HEK293 (cell line): ENCODE results near the gene GNG4.

ENCODE experiments used
- CTCF ChIA-PET: fragments of 350-600 bp; formaldehyde crosslinking; extraction: SDS; loops from one replicate; lab custom pipeline; 2021; ENCODE audit warnings: antibody characterized with exemption; lab: Yijun Ruan, JAX
- POLR2A ChIA-PET: fragments of 300-600 bp; formaldehyde crosslinking; extraction: SDS; loops from one replicate; lab custom pipeline; 2020; ENCODE audit warnings: antibody characterized with exemption, inconsistent platforms; lab: Yijun Ruan, JAX
- H3K27ac ChIP-seq: fragments of 200-500 bp; sonication (Bioruptor generic); 2 replicates; pipeline ENCODE4 v1.5.1; 2014; ENCODE audit warnings: low read depth, low read length, control low read depth, inconsistent platforms; ENCODE audit errors: extremely low read depth
- H3K36me3 ChIP-seq, 2 experiments: fragments of 200-500 bp in 1 of 2; sonication (Bioruptor generic) in 1 of 2; 1 replicate in 1 of 2; 2 replicates in 1 of 2; pipeline ENCODE4 v1.5.1; 2014 to 2017; ENCODE audit warnings: inconsistent platforms in 2 of 2, low read length in 2 of 2; ENCODE audit not compliant: control insufficient read depth in 2 of 2, insufficient read depth in 1 of 2
- H3K4me1 ChIP-seq: fragments of 200-500 bp; sonication (Bioruptor generic); 2 replicates; pipeline ENCODE4 v1.5.1; 2014; ENCODE audit warnings: mild to moderate bottlenecking, low read length, inconsistent platforms; ENCODE audit not compliant: control insufficient read depth, insufficient read depth
- H3K4me3 ChIP-seq: 2 replicates; pipeline ENCODE4 v1.5.1; 2011; ENCODE audit warnings: low read depth, mild to moderate bottlenecking, control low read depth, low read length, moderate library complexity
- H3K9me3 ChIP-seq: fragments of 200-500 bp; sonication (Bioruptor generic); 2 replicates; pipeline ENCODE4 v1.5.1; 2014; ENCODE audit warnings: low read depth, low read length, inconsistent platforms; ENCODE audit not compliant: control insufficient read depth, insufficient read depth
- HOXA7 ChIP-seq: sonication (generic); formaldehyde crosslinking; IDR thresholded peaks from 2 replicates; pipeline ENCODE4 v1.8.1; 2022; ENCODE audit warnings: missing genetic modification reagents, borderline replicate concordance
- KLF16 ChIP-seq: fragments of 450-650 bp; formaldehyde crosslinking; IDR thresholded peaks from 2 replicates; pipeline ENCODE4 v1.5.1; 2017; ENCODE audit warnings: missing biosample characterization, missing genetic modification characterization
- OSR2 ChIP-seq: fragments of 450-650 bp; formaldehyde crosslinking; IDR thresholded peaks from 2 replicates; pipeline ENCODE4 v1.5.1; 2016; ENCODE audit warnings: missing biosample characterization, missing genetic modification characterization
- OVOL3 ChIP-seq: fragments of 450-650 bp; formaldehyde crosslinking; IDR thresholded peaks from 2 replicates; pipeline ENCODE4 v1.5.1; 2016; ENCODE audit warnings: missing biosample characterization, missing genetic modification characterization
- PBX3 ChIP-seq: sonication (generic); formaldehyde crosslinking; IDR thresholded peaks from 2 replicates; pipeline ENCODE4 v1.8.1; 2022; ENCODE audit warnings: mild to moderate bottlenecking, moderate library complexity, missing genetic modification reagents
- REPIN1 ChIP-seq: fragments of 450-650 bp; formaldehyde crosslinking; IDR thresholded peaks from 2 replicates; pipeline ENCODE4 v1.5.1; 2017; ENCODE audit warnings: missing biosample characterization, missing genetic modification characterization, low read depth
- SCRT1 ChIP-seq: fragments of 450-650 bp; formaldehyde crosslinking; IDR thresholded peaks from 2 replicates; pipeline ENCODE4 v1.5.1; 2016; ENCODE audit warnings: missing biosample characterization, missing genetic modification characterization, borderline replicate concordance
- ZBTB11 ChIP-seq: fragments of 450-650 bp; formaldehyde crosslinking; conservative IDR thresholded peaks from 2 replicates; pipeline ENCODE4 v1.5.1; 2016; ENCODE audit warnings: low read depth, missing biosample characterization, missing genetic modification characterization
- ZFP41 ChIP-seq: fragments of 450-650 bp; formaldehyde crosslinking; IDR thresholded peaks from 2 replicates; pipeline ENCODE4 v1.5.1; 2016; ENCODE audit warnings: missing biosample characterization, missing genetic modification characterization, borderline replicate concordance
- ZNF133 ChIP-seq: fragments of 450-650 bp; formaldehyde crosslinking; IDR thresholded peaks from 2 replicates; pipeline ENCODE4 v1.5.1; 2016; ENCODE audit warnings: missing biosample characterization, missing genetic modification characterization
- ZNF248 ChIP-seq: fragments of 450-650 bp; formaldehyde crosslinking; IDR thresholded peaks from 2 replicates; pipeline ENCODE4 v1.5.1; 2017; ENCODE audit warnings: missing biosample characterization, missing genetic modification characterization
- ZNF280C ChIP-seq: fragments of 450-650 bp; formaldehyde crosslinking; IDR thresholded peaks from 2 replicates; pipeline ENCODE4 v1.5.1; 2016; ENCODE audit warnings: missing biosample characterization, missing genetic modification characterization
- ZNF398 ChIP-seq: fragments of 450-650 bp; formaldehyde crosslinking; IDR thresholded peaks from 2 replicates; pipeline ENCODE4 v1.5.1; 2017; ENCODE audit warnings: missing biosample characterization, missing genetic modification characterization
- ZNF549 ChIP-seq: fragments of 450-650 bp; IDR thresholded peaks from 2 replicates; pipeline ENCODE4 v1.5.1; 2018; ENCODE audit warnings: missing biosample characterization, missing genetic modification characterization, mild to moderate bottlenecking, inconsistent platforms, moderate library complexity
- ZNF596 ChIP-seq: fragments of 450-650 bp; IDR thresholded peaks from 2 replicates; pipeline ENCODE4 v1.5.0; 2018; ENCODE audit warnings: missing biosample characterization, mild to moderate bottlenecking, missing genetic modification characterization, moderate library complexity
- ZNF692 ChIP-seq: fragments of 450-650 bp; formaldehyde crosslinking; IDR thresholded peaks from 2 replicates; pipeline ENCODE4 v1.5.1; 2016; ENCODE audit warnings: missing biosample characterization, missing genetic modification characterization
- ZNF707 ChIP-seq: fragments of 450-650 bp; formaldehyde crosslinking; IDR thresholded peaks from 2 replicates; pipeline ENCODE4 v1.5.1; 2016; ENCODE audit warnings: missing biosample characterization, missing genetic modification characterization
- ZNF76 ChIP-seq: fragments of 450-650 bp; formaldehyde crosslinking; IDR thresholded peaks from 2 replicates; pipeline ENCODE4; 2016; ENCODE audit warnings: low read depth, missing biosample characterization, missing genetic modification characterization, borderline replicate concordance
- ZSCAN5A ChIP-seq: fragments of 450-650 bp; formaldehyde crosslinking; IDR thresholded peaks from 2 replicates; pipeline ENCODE4 v1.5.1; 2016; ENCODE audit warnings: missing biosample characterization, missing genetic modification characterization

GNG4 gene

GRCh38 chr1:235617808-235618207 is 31.8 kb downstream of the GNG4 start:
- ChIA-PET CTCF (interaction anchor here (0.6 to 1.6 kb wide), 4 partner anchors 14 to 1429 kb away, joined by 3 to 4 read pairs (median 4); no protein-coding TSS in a partner anchor), POLR2A (no interaction called here)
- H3K9me3 ChIP-seq: no peaks in the 10 kb centered on the region
- H3K36me3 ChIP-seq: no peaks in the 10 kb centered on the region
- H3K4me3 ChIP-seq: no peak overlapping the region
- no peak overlapping the region for H3K27ac ChIP-seq
- TF ChIP-seq OVOL3 (tag by site-specific recombination): no peak
- no peak for TF ChIP-seq REPIN1 (tag by site-specific recombination)
- TF ChIP-seq ZNF596 (tag by site-specific recombination): no peak
- no peak for TF ChIP-seq ZNF692
- no peak for TF ChIP-seq ZSCAN5A (tag by site-specific recombination)
- no peak for TF ChIP-seq ZNF280C
- no peak for TF ChIP-seq ZNF248 (tag by site-specific recombination)
- TF ChIP-seq ZNF398 (tag by site-specific recombination): no peak
- no peak for TF ChIP-seq PBX3 (CRISPR knock-in tag)
- TF ChIP-seq, all 188 proteins: peak for 0
- no peaks in the 10 kb centered on the region for H3K4me1 ChIP-seq

GRCh38 chr1:235617140-235617539 is 32.4 kb downstream of the GNG4 start:
- CTCF ChIA-PET: interaction anchor here (0.9 to 1.6 kb wide), 3 partner anchors 15 to 60 kb away, joined by 3 to 4 read pairs (median 4); no protein-coding TSS in a partner anchor
- H3K36me3 ChIP-seq: no peaks in the 10 kb centered on the region
- no peak overlapping the region for H3K4me3 ChIP-seq
- H3K27ac ChIP-seq: no peak overlapping the region
- H3K9me3 ChIP-seq: no peaks in the 10 kb centered on the region
- POLR2A ChIA-PET: no interaction called here
- H3K4me1 ChIP-seq: no peaks in the 10 kb centered on the region
- TF ChIP-seq OSR2: no peak
- TF ChIP-seq ZNF707 (tag by site-specific recombination): no peak
- no peak for TF ChIP-seq ZNF248 (tag by site-specific recombination)
- TF ChIP-seq SCRT1 (tag by site-specific recombination): no peak
- TF ChIP-seq HOXA7 (CRISPR knock-in tag): no peak
- TF ChIP-seq ZNF280C: no peak
- no peak for TF ChIP-seq ZNF76 (tag by site-specific recombination)
- TF ChIP-seq KLF16 (tag by site-specific recombination): no peak
- no peak for TF ChIP-seq ZFP41 (tag by site-specific recombination)
- TF ChIP-seq ZNF549 (tag by site-specific recombination): no peak
- no peak for TF ChIP-seq ZNF133 (tag by site-specific recombination)
- TF ChIP-seq ZBTB11 (tag by site-specific recombination): no peak
